ENCODE measurements around the gene DHRS11.

Gene DHRS11

DNA sequence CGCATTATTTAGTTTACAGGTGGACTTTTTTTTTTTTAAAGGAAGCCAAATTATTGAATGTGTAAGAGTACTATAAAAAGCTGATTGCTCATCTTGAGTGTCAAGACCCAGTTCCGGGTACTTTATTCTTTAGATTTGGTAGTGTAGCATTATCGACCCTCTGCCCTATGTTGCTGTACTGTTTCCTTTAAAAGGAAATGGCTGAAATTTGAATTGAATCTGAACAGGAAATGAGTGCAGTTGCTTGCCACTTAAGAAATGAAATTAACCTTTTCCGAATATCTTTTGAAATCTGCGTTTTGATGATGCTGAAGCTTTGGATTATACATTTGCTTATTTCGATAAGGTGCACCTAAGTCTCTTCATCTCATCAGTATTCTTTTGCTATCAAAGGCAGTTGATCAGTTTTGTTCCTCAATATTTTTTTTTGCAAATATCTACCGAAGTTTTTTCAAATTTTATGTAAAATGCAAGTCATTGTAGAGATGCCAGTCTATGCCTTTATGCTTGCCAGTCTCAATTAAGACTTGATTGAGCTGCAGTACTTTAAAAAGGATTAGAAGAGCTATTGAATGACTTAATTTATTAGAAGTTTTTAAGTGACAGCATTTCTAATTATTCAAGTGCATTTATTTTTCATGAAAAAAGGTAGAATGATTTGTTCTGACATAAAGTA lies 45.1 kb upstream of the DHRS11 start:
- H3K27me3 ChIP-seq (ENCODE audit: insufficient read depth, insufficient read length), result no peaks in the 10 kb centered on the region
- peak overlapping the region; percentile 69 for H3K4me3 ChIP-seq (ENCODE audit: insufficient read length, low read depth)
- TF ChIP-seq YY1 (IDR thresholded peaks at IDR 0.05; ENCODE audit: insufficient read depth, insufficient read length) (no peak), SUZ12 (IDR thresholded peaks at IDR 0.05; ENCODE audit: extremely low read depth, insufficient read depth, insufficient read length) (no peak), ZNF274 (IDR thresholded peaks at IDR 0.05; ENCODE audit: low read depth, low read length) (no peak)
- H3K9me3 ChIP-seq (ENCODE audit: insufficient read depth, low read length), result no peaks in the 10 kb centered on the region
- H3K36me3 ChIP-seq (ENCODE audit: insufficient read depth, insufficient read length, low read length), result peaks cover 19% of the 10 kb centered on the region
- peak overlapping the region; percentile 92 for H3K9ac ChIP-seq (ENCODE audit: insufficient read length, low read depth)
- no peaks in the 10 kb centered on the region for H3K4me1 ChIP-seq (ENCODE audit: insufficient read depth, insufficient read length)
- no peak for DNase-seq (ENCODE audit: low read depth, low spot score)

DNA sequence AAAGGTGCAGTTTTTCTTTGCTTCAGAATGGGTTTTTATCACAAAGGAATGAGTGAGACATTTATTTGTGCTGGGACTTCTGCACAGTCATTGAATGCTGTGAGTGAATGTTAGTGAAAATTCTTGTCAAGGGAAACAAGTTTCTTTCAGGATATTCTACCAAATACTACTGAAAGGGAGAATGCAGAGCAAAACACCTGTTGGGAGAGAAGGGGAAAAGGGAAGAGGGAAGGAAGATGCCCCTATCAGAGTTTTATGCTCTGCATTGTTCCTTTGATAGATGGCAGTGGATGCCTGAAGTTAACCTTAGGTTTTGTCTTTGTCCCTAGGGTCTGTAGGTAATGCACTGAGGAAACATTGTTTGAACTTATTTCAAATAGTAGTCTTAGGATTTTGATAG lies 43.9 kb upstream of the DHRS11 start:
- no peak overlapping the region for H3K9ac ChIP-seq (ENCODE audit: insufficient read length, low read depth)
- H3K36me3 ChIP-seq (ENCODE audit: insufficient read depth, insufficient read length, low read length), result peaks cover 19% of the 10 kb centered on the region
- no peak for TF ChIP-seq YY1 (IDR thresholded peaks at IDR 0.05; ENCODE audit: insufficient read depth, insufficient read length)
- no peak for TF ChIP-seq ZNF274 (IDR thresholded peaks at IDR 0.05; ENCODE audit: low read depth, low read length)
- TF ChIP-seq SUZ12 (IDR thresholded peaks at IDR 0.05; ENCODE audit: extremely low read depth, insufficient read depth, insufficient read length), result no peak
- H3K4me1 ChIP-seq (ENCODE audit: insufficient read depth, insufficient read length), result no peaks in the 10 kb centered on the region
- H3K9me3 ChIP-seq (ENCODE audit: insufficient read depth, low read length), result no peaks in the 10 kb centered on the region
- DNase-seq (ENCODE audit: low read depth, low spot score), result no peak
- H3K27me3 ChIP-seq (ENCODE audit: insufficient read depth, insufficient read length), result no peaks in the 10 kb centered on the region
- H3K4me3 ChIP-seq (ENCODE audit: insufficient read length, low read depth), result no peak overlapping the region

DNA sequence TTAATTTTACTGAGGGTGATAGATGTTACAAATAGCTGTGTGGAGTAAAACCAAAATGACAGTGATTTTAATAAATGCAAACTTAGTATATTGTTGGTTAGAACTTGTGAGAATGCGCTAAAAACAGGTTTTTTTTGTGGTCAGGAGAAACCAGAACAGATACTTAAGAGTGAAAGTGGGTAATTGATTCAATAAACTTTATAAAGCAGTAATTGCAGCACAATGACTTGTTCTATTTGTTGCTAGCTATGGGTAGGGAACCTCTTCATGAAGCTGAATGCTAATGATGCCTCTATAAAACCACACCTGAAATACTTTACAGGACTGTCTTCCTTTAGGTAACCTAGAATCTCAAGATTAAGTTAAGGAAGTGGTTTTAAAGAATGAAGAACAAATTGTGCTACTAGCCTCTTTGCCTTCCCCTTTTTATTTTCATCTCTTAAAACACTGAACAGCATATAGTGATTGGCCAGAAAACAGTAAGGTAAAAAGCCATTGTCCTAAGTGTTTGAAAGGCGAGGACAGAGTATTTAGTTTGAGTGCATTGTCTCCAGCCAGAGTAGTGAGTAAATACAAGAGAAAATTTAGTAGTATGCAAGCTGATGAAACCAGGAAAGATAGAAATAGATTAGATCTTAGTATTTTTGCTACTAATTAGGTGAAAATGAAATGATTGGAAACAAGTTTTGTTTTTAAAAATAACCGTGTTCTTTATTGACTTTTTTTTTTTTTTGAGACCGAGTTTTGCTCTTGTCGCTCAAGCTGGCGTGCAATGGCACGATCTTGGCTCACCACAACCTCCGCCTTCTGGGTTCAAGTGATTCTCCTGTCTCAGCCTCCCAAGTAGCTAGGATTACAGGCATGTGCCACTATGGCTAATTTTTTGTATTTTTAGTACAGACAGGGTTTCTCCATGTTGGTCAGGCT lies 40.9 kb upstream of the DHRS11 start:
- TF ChIP-seq SUZ12 (IDR thresholded peaks at IDR 0.05; ENCODE audit: extremely low read depth, insufficient read depth, insufficient read length) (no peak), ZNF274 (IDR thresholded peaks at IDR 0.05; ENCODE audit: low read depth, low read length) (no peak), YY1 (IDR thresholded peaks at IDR 0.05; ENCODE audit: insufficient read depth, insufficient read length) (no peak)
- Histone ChIP-seq H3K4me1 (ENCODE audit: insufficient read depth, insufficient read length) (no peaks in the 10 kb centered on the region), H3K36me3 (ENCODE audit: insufficient read depth, insufficient read length, low read length) (peaks cover 29% of the 10 kb centered on the region), H3K27me3 (ENCODE audit: insufficient read depth, insufficient read length) (no peaks in the 10 kb centered on the region), H3K9ac (ENCODE audit: insufficient read length, low read depth) (no peak overlapping the region), H3K4me3 (ENCODE audit: insufficient read length, low read depth) (no peak overlapping the region), H3K9me3 (ENCODE audit: insufficient read depth, low read length) (no peaks in the 10 kb centered on the region)
- DNase-seq (ENCODE audit: low read depth, low spot score), result no peak

DNA sequence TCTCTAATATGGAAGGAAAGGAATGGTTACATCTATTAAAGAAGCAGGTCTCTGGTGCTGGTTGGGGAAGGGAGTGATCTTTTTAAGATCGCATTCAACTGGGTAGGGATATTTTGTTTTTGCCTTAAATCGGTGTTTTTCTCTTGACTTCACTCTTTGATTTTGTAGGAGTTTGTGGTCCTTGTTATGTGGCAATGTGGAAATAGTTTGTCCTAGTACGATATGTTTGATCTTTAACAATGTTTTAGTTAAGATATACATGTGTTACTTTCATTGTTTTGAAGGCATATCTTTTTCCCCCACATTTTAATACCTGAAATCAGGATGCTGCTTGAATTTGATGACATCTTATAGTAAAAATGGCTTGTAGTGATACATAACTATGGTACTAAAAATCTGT lies 38.2 kb upstream of the DHRS11 start:
- Histone ChIP-seq H3K27me3 (ENCODE audit: insufficient read depth, insufficient read length) (no peaks in the 10 kb centered on the region), H3K9ac (ENCODE audit: insufficient read length, low read depth) (no peak overlapping the region), H3K36me3 (ENCODE audit: insufficient read depth, insufficient read length, low read length) (peaks cover 31% of the 10 kb centered on the region), H3K4me3 (ENCODE audit: insufficient read length, low read depth) (no peak overlapping the region), H3K4me1 (ENCODE audit: insufficient read depth, insufficient read length) (no peaks in the 10 kb centered on the region), H3K9me3 (ENCODE audit: insufficient read depth, low read length) (no peaks in the 10 kb centered on the region)
- TF ChIP-seq ZNF274 (IDR thresholded peaks at IDR 0.05; ENCODE audit: low read depth, low read length), result no peak
- TF ChIP-seq YY1 (IDR thresholded peaks at IDR 0.05; ENCODE audit: insufficient read depth, insufficient read length), result no peak
- TF ChIP-seq SUZ12 (IDR thresholded peaks at IDR 0.05; ENCODE audit: extremely low read depth, insufficient read depth, insufficient read length), result no peak
- no peak for DNase-seq (ENCODE audit: low read depth, low spot score)

DNA sequence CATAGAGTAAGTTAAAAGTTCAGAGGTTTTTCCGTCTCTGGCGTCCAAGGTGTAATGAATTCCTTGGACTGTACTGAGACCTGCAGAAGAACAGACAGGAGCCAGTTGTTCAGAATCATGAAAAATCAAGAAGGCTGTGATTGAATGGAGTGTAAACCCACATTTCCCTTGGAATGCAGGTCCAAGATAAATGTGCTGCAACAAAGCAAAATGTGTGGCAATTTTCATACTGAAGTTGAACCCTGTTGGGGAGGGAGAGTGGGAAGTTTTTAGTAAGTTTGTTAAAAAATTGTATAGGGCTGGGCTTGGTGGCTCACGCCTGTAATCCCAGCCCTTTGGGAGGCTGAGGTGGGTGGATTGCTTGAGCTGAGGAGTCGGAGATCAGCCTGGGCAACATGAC lies 25.6 kb upstream of the DHRS11 start:
- peaks cover 68% of the 10 kb centered on the region for H3K36me3 ChIP-seq (ENCODE audit: insufficient read depth, insufficient read length, low read length)

DNA sequence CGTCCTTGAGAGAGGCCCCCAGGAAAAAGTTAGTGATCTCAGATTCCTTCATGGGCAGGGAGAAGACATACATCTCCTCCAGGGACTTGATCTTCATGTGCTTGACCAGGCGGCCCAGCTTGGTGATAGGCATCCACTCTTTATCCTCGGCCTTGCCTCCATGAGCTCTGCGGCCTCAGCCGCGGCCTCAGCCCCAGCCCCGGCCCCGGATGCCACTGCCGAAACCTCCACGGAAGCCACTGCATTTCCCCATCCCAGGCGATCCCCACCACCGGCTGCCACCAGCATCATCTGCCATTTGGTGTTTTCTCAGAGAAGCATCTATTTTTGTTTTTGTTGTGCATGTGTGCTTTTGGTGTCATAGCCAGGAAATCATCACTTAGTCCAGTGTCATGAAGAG lies 16.7 kb upstream of the DHRS11 start:
- H3K9ac ChIP-seq (ENCODE audit: insufficient read length, low read depth), result no peak overlapping the region
- H3K27me3 ChIP-seq (ENCODE audit: insufficient read depth, insufficient read length), result no peaks in the 10 kb centered on the region
- no peak for DNase-seq (ENCODE audit: low read depth, low spot score)
- TF ChIP-seq SUZ12 (IDR thresholded peaks at IDR 0.05; ENCODE audit: extremely low read depth, insufficient read depth, insufficient read length) (no peak), YY1 (IDR thresholded peaks at IDR 0.05; ENCODE audit: insufficient read depth, insufficient read length) (no peak), ZNF274 (IDR thresholded peaks at IDR 0.05; ENCODE audit: low read depth, low read length) (no peak)
- H3K36me3 ChIP-seq (ENCODE audit: insufficient read depth, insufficient read length, low read length), result peaks cover 49% of the 10 kb centered on the region
- H3K9me3 ChIP-seq (ENCODE audit: insufficient read depth, low read length), result no peaks in the 10 kb centered on the region
- H3K4me3 ChIP-seq (ENCODE audit: insufficient read length, low read depth), result no peak overlapping the region
- H3K4me1 ChIP-seq (ENCODE audit: insufficient read depth, insufficient read length), result no peaks in the 10 kb centered on the region

More for the DNA sequence above, 25.6 kb upstream of the DHRS11 start:
- Histone ChIP-seq H3K4me1 (ENCODE audit: insufficient read depth, insufficient read length) (no peaks in the 10 kb centered on the region), H3K9ac (ENCODE audit: insufficient read length, low read depth) (no peak overlapping the region), H3K27me3 (ENCODE audit: insufficient read depth, insufficient read length) (no peaks in the 10 kb centered on the region), H3K4me3 (ENCODE audit: insufficient read length, low read depth) (no peak overlapping the region), H3K9me3 (ENCODE audit: insufficient read depth, low read length) (no peaks in the 10 kb centered on the region)
- TF ChIP-seq SUZ12 (IDR thresholded peaks at IDR 0.05; ENCODE audit: extremely low read depth, insufficient read depth, insufficient read length), result no peak
- DNase-seq (ENCODE audit: low read depth, low spot score), result no peak

DNA sequence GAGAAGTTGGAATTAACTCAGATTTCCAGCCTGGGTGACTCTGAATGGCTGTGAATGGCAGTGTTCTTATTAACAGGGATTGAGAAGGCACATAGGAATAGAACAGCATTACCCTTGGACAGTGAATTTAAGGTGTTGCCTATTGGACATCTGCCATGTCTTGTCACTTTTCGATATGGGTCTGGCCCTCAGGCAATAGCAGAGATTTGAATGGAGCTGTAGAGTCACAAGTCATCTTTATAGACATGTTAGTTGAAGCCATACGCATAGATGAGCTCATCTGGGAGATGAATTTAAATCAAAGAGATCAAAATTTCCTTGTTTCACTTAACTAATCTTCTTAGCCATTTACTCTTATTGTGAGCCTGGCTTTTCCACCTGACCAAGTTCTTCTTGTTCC lies 14.9 kb upstream of the DHRS11 start:
- Histone ChIP-seq H3K27me3 (ENCODE audit: insufficient read depth, insufficient read length) (no peaks in the 10 kb centered on the region), H3K36me3 (ENCODE audit: insufficient read depth, insufficient read length, low read length) (peaks cover 49% of the 10 kb centered on the region), H3K9ac (ENCODE audit: insufficient read length, low read depth) (no peak overlapping the region), H3K9me3 (ENCODE audit: insufficient read depth, low read length) (no peaks in the 10 kb centered on the region), H3K4me3 (ENCODE audit: insufficient read length, low read depth) (no peak overlapping the region), H3K4me1 (ENCODE audit: insufficient read depth, insufficient read length) (no peaks in the 10 kb centered on the region)
- TF ChIP-seq ZNF274 (IDR thresholded peaks at IDR 0.05; ENCODE audit: low read depth, low read length), result no peak
- TF ChIP-seq YY1 (IDR thresholded peaks at IDR 0.05; ENCODE audit: insufficient read depth, insufficient read length), result no peak
- TF ChIP-seq SUZ12 (IDR thresholded peaks at IDR 0.05; ENCODE audit: extremely low read depth, insufficient read depth, insufficient read length), result no peak
- DNase-seq (ENCODE audit: low read depth, low spot score), result no peak
